ENCODE data around the gene ATP2C2.

ATP2C2 gene

GRCh38 chr16:84348386-84348888 lies 19.9 kb upstream of the ATP2C2 start:
- Mint-ChIP-seq H3K27me3 (peaks cover 43 to 60% of the 10 kb centered on the region in 2 donors), H3K4me1 (ENCODE audit: low read depth in 2 of 2) (no peaks in the 10 kb centered on the region), H3K4me3 (no peak overlapping the region), H3K36me3 (ENCODE audit: insufficient read depth) (peaks cover 2% of the 10 kb centered on the region), H3K27ac (no peak overlapping the region), H3K9me3 (no peaks in the 10 kb centered on the region)
- no peak for ATAC-seq (replicated peaks)
- DNase-seq, result no peak

GRCh38 chr16:84349862-84350684 lies 18.3 kb upstream of the ATP2C2 start:
- Mint-ChIP-seq H3K27ac (no peak overlapping the region), H3K4me1 (ENCODE audit: low read depth in 2 of 2) (no peaks in the 10 kb centered on the region), H3K9me3 (no peaks in the 10 kb centered on the region), H3K27me3 (peaks cover 37 to 58% of the 10 kb centered on the region in 2 donors), H3K4me3 (no peak overlapping the region), H3K36me3 (ENCODE audit: insufficient read depth) (peaks cover 2% of the 10 kb centered on the region)
- DNase-seq (no peak), ATAC-seq (replicated peaks) (no peak)

- H3K36me3 Mint-ChIP-seq (ENCODE audit: insufficient read depth), result peaks cover 2% of the 10 kb centered on the region
- ATAC-seq (replicated peaks) (no peak), DNase-seq (no peak)
- no peaks in the 10 kb centered on the region for H3K9me3 Mint-ChIP-seq
- H3K4me3 Mint-ChIP-seq, result no peak overlapping the region
- H3K27me3 Mint-ChIP-seq, result peaks cover 37 to 56% of the 10 kb centered on the region in 2 donors
- no peak overlapping the region for H3K27ac Mint-ChIP-seq
- H3K4me1 Mint-ChIP-seq (ENCODE audit: low read depth in 2 of 2), result no peaks in the 10 kb centered on the region
Measured at GRCh38 chr16:84350685-84351400, 17.5 kb upstream of the ATP2C2 start.

GRCh38 chr16:84351630-84352029 lies 16.7 kb upstream of the ATP2C2 start:
- peaks cover 2% of the 10 kb centered on the region for H3K36me3 Mint-ChIP-seq (ENCODE audit: insufficient read depth)
- no peak for DNase-seq
- no peaks in the 10 kb centered on the region for H3K4me1 Mint-ChIP-seq (ENCODE audit: low read depth in 2 of 2)
- no peak overlapping the region for H3K27ac Mint-ChIP-seq
- peaks cover 35 to 56% of the 10 kb centered on the region in 2 donors for H3K27me3 Mint-ChIP-seq
- ATAC-seq (replicated peaks), result no peak
- H3K9me3 Mint-ChIP-seq, result no peaks in the 10 kb centered on the region
- no peak overlapping the region for H3K4me3 Mint-ChIP-seq

GRCh38 chr16:84354306-84354705 lies 14.0 kb upstream of the ATP2C2 start:
- peaks cover 29 to 62% of the 10 kb centered on the region in 2 donors for H3K27me3 Mint-ChIP-seq
- no peak overlapping the region for H3K4me3 Mint-ChIP-seq
- H3K4me1 Mint-ChIP-seq (ENCODE audit: low read depth in 2 of 2), result peaks cover 0 to 5% of the 10 kb centered on the region in 2 donors
- no peak overlapping the region for H3K27ac Mint-ChIP-seq
- DNase-seq, result no peak
- ATAC-seq (replicated peaks), result no peak
- peaks cover under 1% of the 10 kb centered on the region for H3K36me3 Mint-ChIP-seq (ENCODE audit: insufficient read depth)
- H3K9me3 Mint-ChIP-seq, result no peaks in the 10 kb centered on the region

GRCh38 chr16:84355149-84355548 lies 13.2 kb upstream of the ATP2C2 start:
- no peak overlapping the region for H3K27ac Mint-ChIP-seq
- no peaks in the 10 kb centered on the region for H3K36me3 Mint-ChIP-seq (ENCODE audit: insufficient read depth)
- no peak for ATAC-seq (replicated peaks)
- no peak overlapping the region for H3K4me3 Mint-ChIP-seq
- H3K27me3 Mint-ChIP-seq, result peaks cover 22 to 62% of the 10 kb centered on the region in 2 donors
- H3K9me3 Mint-ChIP-seq, result no peaks in the 10 kb centered on the region
- DNase-seq, result no peak
- H3K4me1 Mint-ChIP-seq (ENCODE audit: low read depth in 2 of 2), result peaks cover 3 to 6% of the 10 kb centered on the region in 2 donors

- no peak overlapping the region for H3K27ac Mint-ChIP-seq
- peaks cover 26 to 61% of the 10 kb centered on the region in 2 donors for H3K27me3 Mint-ChIP-seq
- peaks cover 9 to 10% of the 10 kb centered on the region in 2 donors for H3K4me1 Mint-ChIP-seq (ENCODE audit: low read depth in 2 of 2)
- no peaks in the 10 kb centered on the region for H3K36me3 Mint-ChIP-seq (ENCODE audit: insufficient read depth)
- H3K4me3 Mint-ChIP-seq, result no peak overlapping the region
- no peaks in the 10 kb centered on the region for H3K9me3 Mint-ChIP-seq
- DNase-seq (no peak), ATAC-seq (replicated peaks) (no peak)
Measured at GRCh38 chr16:84356176-84356575, 12.2 kb upstream of the ATP2C2 start.

- Mint-ChIP-seq H3K4me3 (no peak overlapping the region), H3K36me3 (ENCODE audit: insufficient read depth) (no peaks in the 10 kb centered on the region), H3K9me3 (no peaks in the 10 kb centered on the region), H3K27ac (no peak overlapping the region), H3K27me3 (peaks cover 25 to 60% of the 10 kb centered on the region in 2 donors), H3K4me1 (ENCODE audit: low read depth in 2 of 2) (peaks cover 9 to 10% of the 10 kb centered on the region in 2 donors)
- DNase-seq (no peak), ATAC-seq (replicated peaks) (no peak)
Measured at GRCh38 chr16:84356591-84357116, 11.7 kb upstream of the ATP2C2 start.

- Mint-ChIP-seq H3K27me3 (peaks cover 19 to 55% of the 10 kb centered on the region in 2 donors), H3K4me3 (no peak overlapping the region), H3K36me3 (ENCODE audit: insufficient read depth) (no peaks in the 10 kb centered on the region), H3K27ac (no peak overlapping the region), H3K4me1 (ENCODE audit: low read depth in 2 of 2) (peaks cover 9 to 10% of the 10 kb centered on the region in 2 donors), H3K9me3 (no peaks in the 10 kb centered on the region)
- no peak for DNase-seq
- ATAC-seq (replicated peaks), result no peak
Measured at GRCh38 chr16:84357191-84357651, 11.1 kb upstream of the ATP2C2 start.

GRCh38 chr16:84358601-84359295 lies 9.6 kb upstream of the ATP2C2 start:
- Mint-ChIP-seq H3K9me3 (no peaks in the 10 kb centered on the region), H3K4me1 (ENCODE audit: low read depth in 2 of 2) (peaks cover 9 to 10% of the 10 kb centered on the region in 2 donors), H3K36me3 (ENCODE audit: insufficient read depth) (peaks cover 2% of the 10 kb centered on the region), H3K27me3 (peaks cover 16 to 54% of the 10 kb centered on the region in 2 donors), H3K4me3 (no peak overlapping the region), H3K27ac (peak overlapping the region in 1 of 2 donors; percentile 2)
- ATAC-seq (replicated peaks), result no peak
- no peak for DNase-seq

GRCh38 chr16:84359326-84359725 lies 9.0 kb upstream of the ATP2C2 start:
- Mint-ChIP-seq H3K9me3 (no peaks in the 10 kb centered on the region), H3K27me3 (peaks cover 19 to 54% of the 10 kb centered on the region in 2 donors), H3K36me3 (ENCODE audit: insufficient read depth) (peaks cover 2% of the 10 kb centered on the region), H3K27ac (peak overlapping the region; percentile 2 to 24), H3K4me1 (ENCODE audit: low read depth in 2 of 2) (peaks cover 9 to 10% of the 10 kb centered on the region in 2 donors), H3K4me3 (no peak overlapping the region)
- DNase-seq (no peak), ATAC-seq (replicated peaks) (no peak)

GRCh38 chr16:84360170-84360569 lies 8.2 kb upstream of the ATP2C2 start:
- peaks cover 9 to 10% of the 10 kb centered on the region in 2 donors for H3K4me1 Mint-ChIP-seq (ENCODE audit: low read depth in 2 of 2)
- no peak overlapping the region for H3K4me3 Mint-ChIP-seq
- H3K27me3 Mint-ChIP-seq, result peaks cover 21 to 53% of the 10 kb centered on the region in 2 donors
- no peaks in the 10 kb centered on the region for H3K9me3 Mint-ChIP-seq
- DNase-seq (no peak), ATAC-seq (replicated peaks) (no peak)
- no peak overlapping the region for H3K27ac Mint-ChIP-seq
- H3K36me3 Mint-ChIP-seq (ENCODE audit: insufficient read depth), result peaks cover 2% of the 10 kb centered on the region

GRCh38 chr16:84360748-84361147 lies 7.6 kb upstream of the ATP2C2 start:
- ATAC-seq (replicated peaks) (no peak), DNase-seq (no peak)
- H3K27ac Mint-ChIP-seq, result peak overlapping the region in 1 of 2 donors; percentile 16
- no peaks in the 10 kb centered on the region for H3K9me3 Mint-ChIP-seq
- H3K36me3 Mint-ChIP-seq (ENCODE audit: insufficient read depth), result peaks cover 2% of the 10 kb centered on the region
- peaks cover 21 to 53% of the 10 kb centered on the region in 2 donors for H3K27me3 Mint-ChIP-seq
- H3K4me3 Mint-ChIP-seq, result no peak overlapping the region
- peaks cover 9 to 10% of the 10 kb centered on the region in 2 donors for H3K4me1 Mint-ChIP-seq (ENCODE audit: low read depth in 2 of 2)

Data from effector memory CD8-positive, alpha-beta T cell (primary cell).